HepG2 (cell line): ENCODE data around the gene SIKE1. TPM values are rescaled to one million over a fixed set of nuclear protein-coding genes. Genes with fewer than 3 reads are reported as not detected.
"Not testable (repeated sequence)": the region's sequence is repeated elsewhere in the genome, so short reads cannot be mapped to it uniquely, and the experiment has no call there.

Experiments
- ATAC-seq: fragments of 200-7000 bp; cut with Tn5 transposase; 3 replicates; pipeline ENCODE4 v1.9.1; 2020; ENCODE audit warnings: mild to moderate bottlenecking, moderate library complexity
- BruUV-seq: library from RNA; stranded (reverse); fragments of 400-500 nt; replicated peaks from 2 replicates; lab custom pipeline; 2021; lab: Mats Ljungman, UMichigan
- CTCF ChIA-PET: fragments of 300-600 bp; formaldehyde crosslinking; extraction: SDS; loops from one replicate; lab custom pipeline; 2021; ENCODE audit warnings: low total read pairs, inconsistent platforms, low intra/inter-chr PET ratio; lab: Yijun Ruan, JAX
- POLR2A ChIA-PET: fragments of 350-600 bp; sonication (Branson Sonifier 250); formaldehyde crosslinking; loops from one replicate; lab custom pipeline; 2020; ENCODE audit warnings: antibody characterized with exemption, inconsistent platforms; lab: Yijun Ruan, JAX
- DNase-seq: peaks from one replicate; pipeline ENCODE4 v3.0.0-alpha.2; 2015; ENCODE audit warnings: low spot score
- FAIRE-seq: peaks from 3 replicates; lab custom pipeline; 2011; peaks lifted over from hg19 to GRCh38; lab: Jason Lieb, UNC
- H2AFZ ChIP-seq: one replicate; pipeline ENCODE4 v1.6.1; 2011; ENCODE audit warnings: low read length, inconsistent platforms
- H3K27ac ChIP-seq: fragments of 300-600 bp; 3 replicates; pipeline ENCODE4 v1.8.0; 2011; ENCODE audit warnings: mixed run types, mild to moderate bottlenecking, mixed read lengths, low read length, inconsistent platforms; ENCODE audit not compliant: insufficient read depth; ENCODE audit errors: extremely low read length
- H3K27me3 ChIP-seq, 2 experiments: fragments of 200-600 bp in 1 of 2; 2 replicates in 1 of 2; 3 replicates in 1 of 2; pipeline versions ENCODE4 v1.6.0 to v1.8.0; 2011; ENCODE audit warnings: low read length in 2 of 2, mild to moderate bottlenecking in 2 of 2, moderate library complexity in 2 of 2, inconsistent platforms in 1 of 2; ENCODE audit not compliant: insufficient read depth in 2 of 2, control insufficient read depth in 1 of 2
- H3K36me3 ChIP-seq, 2 experiments: fragments of 200-600 bp in 1 of 2; replicated peaks in 1 of 2; 2 replicates in 1 of 2; 3 replicates in 1 of 2; pipeline versions ENCODE4 v1.5.1 to v1.8.0; 2011; ENCODE audit warnings: low read length in 2 of 2, inconsistent platforms in 1 of 2; ENCODE audit not compliant: insufficient read depth in 2 of 2, control insufficient read depth in 1 of 2
- H3K4me1 ChIP-seq: 2 replicates; pipeline ENCODE4 v1.5.1; 2012; ENCODE audit warnings: low read length, inconsistent platforms; ENCODE audit not compliant: insufficient read depth
- H3K4me2 ChIP-seq: 2 replicates; pipeline ENCODE4 v1.6.0; 2011; ENCODE audit warnings: low read depth, low read length, inconsistent platforms
- H3K4me3 ChIP-seq, 3 experiments: fragments of 200-600 bp in 1 of 3; sonication (generic), shearing (Covaris generic) in 1 of 3; replicated peaks in 1 of 3; 2 replicates each; pipeline ENCODE4 v1.5.1; 2011 to 2016; ENCODE audit warnings: low read length in 3 of 3, inconsistent platforms in 2 of 3, low read depth in 2 of 3, mild to moderate bottlenecking in 2 of 3, control low read depth in 1 of 3, mixed read lengths in 1 of 3; ENCODE audit not compliant: insufficient read depth in 1 of 3
- H3K79me2 ChIP-seq: one replicate; pipeline ENCODE4 v1.6.1; 2011; ENCODE audit warnings: low read length, inconsistent platforms; ENCODE audit not compliant: insufficient read depth
- H3K9ac ChIP-seq: 2 replicates; pipeline ENCODE4 v1.6.0; 2011; ENCODE audit warnings: mild to moderate bottlenecking, low read depth, low read length, inconsistent platforms; ENCODE audit not compliant: insufficient read depth
- H3K9me3 ChIP-seq: 2 replicates; pipeline ENCODE4 v1.5.1; 2012; ENCODE audit warnings: mild to moderate bottlenecking, low read length
- H4K20me1 ChIP-seq: 2 replicates; pipeline ENCODE4 v1.6.0; 2011; ENCODE audit warnings: inconsistent platforms, mild to moderate bottlenecking, low read length, moderate library complexity; ENCODE audit not compliant: insufficient read depth
- CTCF ChIP-seq: sonication (generic); formaldehyde crosslinking; IDR thresholded peaks from 2 replicates; pipeline ENCODE4 v1.5.0; 2020; ENCODE audit warnings: mild to moderate bottlenecking, missing genetic modification reagents, moderate library complexity
- HHEX ChIP-seq: IDR thresholded peaks from 2 replicates; pipeline ENCODE4 v1.6.1; 2016; ENCODE audit warnings: control low read depth
- IRF1 ChIP-seq: sonication (generic); formaldehyde crosslinking; IDR thresholded peaks from 2 replicates; pipeline ENCODE4 v1.4.0; 2020; ENCODE audit warnings: low read depth, mild to moderate bottlenecking, missing genetic modification reagents
- NR0B2 ChIP-seq: sonication (generic); formaldehyde crosslinking; IDR thresholded peaks from 2 replicates; pipeline ENCODE4 v1.4.0; 2020; ENCODE audit warnings: mild to moderate bottlenecking, missing genetic modification reagents
- SP4 ChIP-seq: sonication (generic); formaldehyde crosslinking; IDR thresholded peaks from 2 replicates; pipeline ENCODE4 v1.8.1; 2023; ENCODE audit warnings: mild to moderate bottlenecking, missing genetic modification reagents
- ZNF407 ChIP-seq: sonication (generic); formaldehyde crosslinking; IDR thresholded peaks from one replicate; pipeline ENCODE4 v1.5.1; 2020; ENCODE audit warnings: mild to moderate bottlenecking, missing genetic modification reagents; ENCODE audit errors: not compliant biosample characterization
- WGBS: methylation state at CpG from one replicate; pipeline ENCODE4 v1.1.6; 2017; ENCODE audit warnings: low lambda C conversion rate; 5-methylcytosine and 5-hydroxymethylcytosine counted together
- in situ Hi-C: cut with HindIII; loops from 2 replicates; pipeline ENCODE4 v1.10.0; 2017; ENCODE audit warnings: low pct_unique_long_range_greater_than_20kb; ENCODE audit not compliant: extremely low pct_ligation_motif_present
- intact Hi-C: fragments of 100-400 bp; cut with micrococcal nuclease; formaldehyde crosslinking; loops from one replicate; pipeline ENCODE4 v1.10.0; 2022; ENCODE audit not compliant: unreplicated experiment
- polyA plus RNA-seq, 8 experiments: library from polyadenylated mRNA; depleted of rRNA in 3 of 8; stranded (reverse) in 7 of 8; unstranded in 1 of 8; fragments of >200 nt; fragmentation: Illumina TruSeq in 4 of 8; extraction: Trizol in 4 of 8; gene quantifications; 2 replicates each; pipeline versions ENCODE4 v1.2.1 to v1.2.3, GENCODE V29; 2011 to 2016; ENCODE audit warnings: low read depth in 4 of 8, missing spikeins in 1 of 8, mixed read lengths in 1 of 8; ENCODE audit not compliant: insufficient read depth in 1 of 8
- total RNA-seq, 5 experiments: library from RNA; depleted of rRNA; stranded (reverse); fragments of >200 nt; fragmentation: Illumina TruSeq; extraction: Trizol; gene quantifications; 2 replicates each; pipeline ENCODE4 v1.2.3, GENCODE V29; 2016; ENCODE audit warnings: low read depth in 1 of 5

SIKE1 gene
- total and polyA plus RNA-seq, 2 of the 13 experiments (the other 11 are each of a cell fraction or from before 2014, with no cell fraction given), result 36.5 to 58.4 TPM

GRCh38 chr1:114804449-114804848 lies 24.0 kb upstream of the SIKE1 start:
- H3K4me2 ChIP-seq, H3K27ac ChIP-seq, DNase-seq, H3K4me1 ChIP-seq, FAIRE-seq, H3K27me3 ChIP-seq, BruUV-seq, H3K9ac ChIP-seq, H3K9me3 ChIP-seq, POLR2A ChIA-PET, intact Hi-C loops, H4K20me1 ChIP-seq, H3K4me3 ChIP-seq, in situ Hi-C loops, H3K79me2 ChIP-seq, H3K36me3 ChIP-seq, CTCF ChIA-PET, ATAC-seq, H2AFZ ChIP-seq: not testable (repeated sequence)
- WGBS, result no CpG with 5 or more reads among the region's 33 CpGs

GRCh38 chr1:114803001-114803400 lies 22.5 kb upstream of the SIKE1 start:
- Histone ChIP-seq H3K4me1 (no peaks in the 10 kb centered on the region), H3K9me3 (no peaks in the 10 kb centered on the region), H3K9ac (no peak overlapping the region), H3K27ac (no peak overlapping the region), H2AFZ (no peak overlapping the region), H3K27me3 (peaks cover 0 to 4% of the 10 kb centered on the region in 2 experiments; a peak in 1 of 5 replicates), H3K4me3 (no peak overlapping the region), H4K20me1 (no peaks in the 10 kb centered on the region), H3K36me3 (no peaks in the 10 kb centered on the region), H3K4me2 (no peak overlapping the region), H3K79me2 (no peaks in the 10 kb centered on the region)
- in situ Hi-C loops (no loop called here), intact Hi-C loops (no loop called here)
- no TSS peak for BruUV-seq
- POLR2A ChIA-PET, result no interaction called here
- CTCF ChIA-PET, result no interaction called here
- ATAC-seq (no peak), DNase-seq (no peak), FAIRE-seq (no peak)
- 4% methylated on average over 3 of the region's 3 CpGs for WGBS
- no peak for TF ChIP-seq NR0B2 (CRISPR knock-in tag)
- TF ChIP-seq SP4 (CRISPR knock-in tag), result no peak
- no peak for TF ChIP-seq IRF1 (CRISPR knock-in tag)
- TF ChIP-seq HHEX, result no peak
- TF ChIP-seq CTCF (CRISPR knock-in tag), result no peak
- TF ChIP-seq ZNF407 (CRISPR knock-in tag), result no peak
